COLO829 (cell line): ENCODE measurements around the gene HOXD3.
A peak's percentile ranks its signal among the peaks of the same experiment; 100 is the strongest.

Experiments used
- DNase-seq: peaks from one replicate; pipeline ENCODE4 v3.0.0; 2012; ENCODE audit warnings: low spot score

Gene HOXD3

DNA sequence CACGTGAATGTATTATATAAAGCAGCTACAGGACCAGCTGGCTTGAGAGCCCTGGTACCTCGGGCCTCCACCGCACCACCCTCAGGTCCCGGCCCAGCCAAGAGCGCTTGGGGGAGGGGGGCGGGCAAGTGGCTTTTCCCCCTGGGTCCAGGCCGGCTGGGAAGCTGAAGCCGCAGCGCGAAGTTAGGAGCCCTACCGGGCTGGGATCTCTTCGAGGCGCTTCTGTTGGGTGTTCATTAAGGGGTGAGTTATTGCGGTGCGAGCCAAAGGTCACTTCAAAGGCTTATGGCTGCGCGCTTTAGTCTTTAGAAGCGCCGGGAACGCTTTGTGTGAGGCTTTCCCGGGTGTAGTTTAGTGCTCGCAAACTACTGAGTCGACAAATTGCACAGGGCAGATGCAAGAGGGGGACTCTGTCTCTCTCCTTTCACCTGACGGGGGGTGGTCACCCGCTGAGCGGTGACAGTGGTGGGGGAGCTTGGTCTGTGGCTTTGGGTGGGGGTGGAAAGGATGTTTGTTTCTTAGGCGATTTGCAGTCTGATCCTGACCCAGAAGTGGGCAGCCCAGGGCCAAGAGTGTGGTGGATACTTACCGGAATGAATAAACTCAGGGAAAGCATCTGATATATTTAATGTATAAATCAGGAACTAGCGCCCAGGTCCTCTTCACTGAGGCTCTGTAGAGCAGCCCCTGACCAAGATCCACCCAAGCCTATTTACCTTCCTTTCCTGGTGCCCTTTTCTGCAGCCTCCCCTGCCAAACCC, 6.0 kb downstream of the HOXD3 start:
- no peak for DNase-seq

GRCh38 chr2:176163672-176164056, 6.6 kb downstream of the HOXD3 start:
- DNase-seq = no peak

- no peak for DNase-seq
These were observed 7.1 kb downstream of the HOXD3 start for GRCh38 chr2:176164201-176164600.

DNA sequence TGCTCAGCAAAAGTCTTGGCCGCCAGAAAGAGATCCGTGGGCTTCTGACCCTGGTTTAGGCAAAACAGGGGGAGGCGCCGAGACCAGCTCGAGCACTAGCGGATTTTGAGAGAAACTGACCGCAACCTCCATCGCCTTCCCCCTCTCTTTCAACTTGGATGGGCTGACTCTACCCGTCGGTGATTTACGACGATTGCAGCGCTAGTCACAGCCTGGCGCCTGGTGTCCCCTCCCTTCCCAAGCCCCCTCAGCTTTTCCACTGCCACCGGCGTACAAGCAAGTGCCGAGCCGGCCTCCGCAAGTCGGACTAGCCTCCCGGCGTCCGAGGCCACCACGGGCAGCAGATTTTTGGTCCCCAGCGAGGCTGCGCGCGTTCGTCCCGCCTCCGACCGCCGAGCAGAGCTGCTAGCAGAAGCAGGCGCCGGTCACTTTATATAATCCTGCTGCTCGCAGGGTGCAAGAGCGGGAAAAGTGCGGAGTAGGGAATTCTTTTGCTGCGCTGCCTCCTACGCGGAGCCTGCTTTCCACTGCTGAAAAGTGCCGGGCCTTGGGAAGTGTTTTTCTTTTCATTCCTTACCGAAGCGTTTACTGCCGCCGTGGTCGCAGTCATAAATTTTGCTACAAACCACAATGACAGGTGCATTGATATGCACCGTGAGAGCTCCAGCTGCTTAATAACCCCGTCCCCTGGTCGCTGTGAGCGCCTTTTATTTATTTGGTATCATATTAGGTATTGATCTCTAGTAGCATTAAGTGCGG, 7.7 kb downstream of the HOXD3 start:
- DNase-seq = no peak

GRCh38 chr2:176165370-176166050, 8.4 kb downstream of the HOXD3 start:
- DNase-seq = peak; percentile 42

- no peak for DNase-seq
These were observed 9.2 kb downstream of the HOXD3 start for GRCh38 chr2:176166272-176166671.

GRCh38 chr2:176167398-176167797, 10.3 kb downstream of the HOXD3 start:
- no peak for DNase-seq

- no peak for DNase-seq
These were observed 12.1 kb downstream of the HOXD3 start for GRCh38 chr2:176169181-176169580.

GRCh38 chr2:176169711-176170110, 12.6 kb downstream of the HOXD3 start:
- DNase-seq = no peak

DNA sequence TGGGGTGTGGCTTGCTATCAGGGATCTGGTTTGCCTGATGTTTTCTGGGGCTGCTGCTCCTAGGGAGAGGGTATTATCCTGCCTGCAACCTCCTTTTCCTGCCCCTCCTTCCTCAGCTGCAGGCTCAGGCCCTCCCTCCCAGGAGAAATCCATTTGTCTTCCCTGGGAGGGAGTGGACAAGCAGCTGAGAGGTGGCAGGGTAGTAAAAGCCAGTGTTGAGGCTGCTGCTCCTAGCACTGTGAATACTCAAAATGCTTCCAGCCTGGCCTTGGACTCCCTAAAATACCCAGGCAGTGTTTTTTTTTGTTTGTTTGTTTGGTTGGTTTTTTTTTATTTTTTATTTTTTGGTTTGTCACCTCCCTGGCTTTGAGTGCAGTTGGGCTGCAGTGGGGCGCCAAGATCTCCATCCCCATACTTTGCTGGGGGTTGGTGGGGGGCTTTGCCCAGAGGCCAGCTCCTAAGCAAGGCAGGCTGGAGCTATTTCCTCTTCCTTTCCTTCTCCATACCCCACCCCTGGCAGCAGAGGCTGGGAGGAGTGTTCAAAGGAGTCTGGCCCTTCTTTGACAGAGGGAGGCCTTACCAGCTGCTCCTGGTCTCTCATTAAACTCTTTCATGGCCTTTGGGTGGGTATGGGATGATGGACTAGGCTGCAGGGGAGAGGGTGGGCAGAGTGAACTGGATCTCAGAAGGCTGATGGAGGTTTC, 13.6 kb downstream of the HOXD3 start:
- no peak for DNase-seq

DNA sequence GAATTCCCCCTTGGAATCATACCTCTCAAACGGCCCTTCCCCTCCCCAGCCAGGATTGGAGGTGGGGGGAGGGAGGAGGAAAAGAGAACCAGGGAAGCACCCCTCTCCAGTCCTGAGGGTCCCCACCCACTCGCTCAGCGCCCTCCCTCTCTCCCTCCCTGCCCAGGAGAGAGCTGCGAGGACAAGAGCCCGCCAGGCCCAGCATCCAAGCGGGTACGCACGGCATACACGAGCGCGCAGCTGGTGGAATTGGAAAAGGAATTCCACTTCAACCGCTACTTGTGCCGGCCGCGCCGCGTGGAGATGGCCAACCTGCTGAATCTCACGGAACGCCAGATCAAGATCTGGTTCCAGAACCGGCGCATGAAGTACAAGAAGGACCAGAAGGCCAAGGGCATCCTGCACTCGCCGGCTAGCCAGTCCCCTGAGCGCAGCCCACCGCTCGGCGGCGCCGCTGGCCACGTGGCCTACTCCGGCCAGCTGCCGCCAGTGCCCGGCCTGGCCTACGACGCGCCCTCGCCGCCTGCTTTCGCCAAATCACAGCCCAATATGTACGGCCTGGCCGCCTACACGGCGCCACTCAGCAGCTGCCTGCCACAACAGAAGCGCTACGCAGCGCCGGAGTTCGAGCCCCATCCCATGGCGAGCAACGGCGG, 14.4 kb downstream of the HOXD3 start:
- no peak for DNase-seq

GRCh38 chr2:176172007-176172894, 15.1 kb downstream of the HOXD3 start:
- no peak for DNase-seq

GRCh38 chr2:176172895-176173566, 15.9 kb downstream of the HOXD3 start:
- DNase-seq = no peak

GRCh38 chr2:176173567-176174381, 16.7 kb downstream of the HOXD3 start:
- no peak for DNase-seq

- DNase-seq = no peak
These were observed 17.3 kb downstream of the HOXD3 start for GRCh38 chr2:176174382-176174823.

GRCh38 chr2:176174824-176175708, 18.0 kb downstream of the HOXD3 start:
- no peak for DNase-seq

GRCh38 chr2:176175709-176176607, 18.9 kb downstream of the HOXD3 start:
- DNase-seq = no peak
